Retinal pigment epithelial cell (primary cell): ENCODE data around the gene SYTL4.

Source experiments
- DNase-seq: peaks from one replicate; pipeline ENCODE4 v3.0.0-alpha.2; 2010; ENCODE audit warnings: low read depth
- H3K4me3 ChIP-seq: 2 replicates; pipeline ENCODE4 v1.5.1; 2011; ENCODE audit warnings: mild to moderate bottlenecking, low read length, control low read depth, moderate library complexity
- CTCF ChIP-seq: conservative IDR thresholded peaks from 2 replicates; pipeline ENCODE4 v1.5.1; 2011; ENCODE audit warnings: low read depth, low read length, control low read depth, inconsistent platforms

SYTL4 gene

GRCh38 chrX:100695302-100695701 lies 36.6 kb downstream of the SYTL4 start:
- no peak for TF ChIP-seq CTCF
- H3K4me3 ChIP-seq: no peak overlapping the region
- no peak for DNase-seq

- H3K4me3 ChIP-seq: no peak overlapping the region
- DNase-seq: no peak
Observed at GRCh38 chrX:100687546-100687945, 44.4 kb downstream of the SYTL4 start.

GRCh38 chrX:100687128-100687527 lies 44.8 kb downstream of the SYTL4 start:
- no peak for DNase-seq
- no peak for TF ChIP-seq CTCF
- H3K4me3 ChIP-seq: no peak overlapping the region

More at GRCh38 chrX:100687546-100687945, 44.4 kb downstream of the SYTL4 start:
- TF ChIP-seq CTCF: no peak

- DNase-seq: no peak
- TF ChIP-seq CTCF: no peak
Observed at GRCh38 chrX:100685997-100686305, 46.0 kb downstream of the SYTL4 start.

GRCh38 chrX:100685284-100685996 lies 46.5 kb downstream of the SYTL4 start:
- no peak overlapping the region for H3K4me3 ChIP-seq
- peak; percentile 21 for DNase-seq
- peak; percentile 75 for TF ChIP-seq CTCF

More at GRCh38 chrX:100685997-100686305, 46.0 kb downstream of the SYTL4 start:
- H3K4me3 ChIP-seq: no peak overlapping the region

GRCh38 chrX:100682939-100683338 lies 49.0 kb downstream of the SYTL4 start:
- H3K4me3 ChIP-seq: no peak overlapping the region
- DNase-seq: no peak

More at GRCh38 chrX:100682939-100683338, 49.0 kb downstream of the SYTL4 start:
- TF ChIP-seq CTCF: no peak
